HG03095 (cell line): ENCODE data around the gene CACNA2D3.

ENCODE experiments used
- ATAC-seq: cut with Tn5 transposase; IDR thresholded peaks from one replicate; pipeline ENCODE4 v1.9.1; 2021; ENCODE audit warnings: moderate library complexity; ENCODE audit not compliant: unreplicated experiment

The CACNA2D3 gene

GRCh38 chr3:55013145-55013925 lies 891.0 kb downstream of the CACNA2D3 start:
- no peak for ATAC-seq

- ATAC-seq = no peak
Observed at GRCh38 chr3:55014081-55014480, 891.7 kb downstream of the CACNA2D3 start.

- ATAC-seq = no peak
Observed at GRCh38 chr3:55014906-55015305, 892.6 kb downstream of the CACNA2D3 start.

GRCh38 chr3:55017876-55018275 lies 895.5 kb downstream of the CACNA2D3 start:
- no peak for ATAC-seq

- no peak for ATAC-seq
Observed at GRCh38 chr3:55030938-55031337, 908.6 kb downstream of the CACNA2D3 start.

- no peak for ATAC-seq
Observed at GRCh38 chr3:55036883-55037577, 914.7 kb downstream of the CACNA2D3 start.

GRCh38 chr3:55042591-55042990 lies 920.2 kb downstream of the CACNA2D3 start:
- no peak for ATAC-seq

- ATAC-seq = no peak
Observed at GRCh38 chr3:55044486-55044885, 922.1 kb downstream of the CACNA2D3 start.

- ATAC-seq = no peak
Observed at GRCh38 chr3:55059027-55059629, 936.8 kb downstream of the CACNA2D3 start.

GRCh38 chr3:55060896-55061719 lies 938.8 kb downstream of the CACNA2D3 start:
- ATAC-seq = no peak

GRCh38 chr3:55061720-55062034 lies 939.3 kb downstream of the CACNA2D3 start:
- no peak for ATAC-seq

GRCh38 chr3:55064164-55064563 lies 941.8 kb downstream of the CACNA2D3 start:
- no peak for ATAC-seq

GRCh38 chr3:55065331-55065730 lies 943.0 kb downstream of the CACNA2D3 start:
- ATAC-seq = no peak

- no peak for ATAC-seq
Observed at GRCh38 chr3:55066551-55067047, 944.2 kb downstream of the CACNA2D3 start.

GRCh38 chr3:55069950-55070349 lies 947.6 kb downstream of the CACNA2D3 start:
- no peak for ATAC-seq

- ATAC-seq = no peak
Observed at GRCh38 chr3:55074796-55075195, 952.4 kb downstream of the CACNA2D3 start.

GRCh38 chr3:55075846-55076245 lies 953.5 kb downstream of the CACNA2D3 start:
- no peak for ATAC-seq

- no peak for ATAC-seq
Observed at GRCh38 chr3:55077726-55078125, 955.4 kb downstream of the CACNA2D3 start.

GRCh38 chr3:55078876-55079275 lies 956.5 kb downstream of the CACNA2D3 start:
- no peak for ATAC-seq

- ATAC-seq = no peak
Observed at GRCh38 chr3:55085231-55085630, 962.9 kb downstream of the CACNA2D3 start.

GRCh38 chr3:55089211-55089610 lies 966.9 kb downstream of the CACNA2D3 start:
- no peak for ATAC-seq
